HG02840 (cell line): ENCODE data around the gene GOLGA8B.
"Not testable (repeated sequence)": the region's sequence is repeated elsewhere in the genome, so short reads cannot be mapped to it uniquely, and the experiment has no call there.

Experiments
- ATAC-seq: cut with Tn5 transposase; IDR thresholded peaks from one replicate; pipeline ENCODE4 v1.9.1; 2021; ENCODE audit warnings: mild to moderate bottlenecking, moderate library complexity, moderate number of reproducible peaks; ENCODE audit not compliant: unreplicated experiment, low FRiP score

The GOLGA8B gene, protein sequence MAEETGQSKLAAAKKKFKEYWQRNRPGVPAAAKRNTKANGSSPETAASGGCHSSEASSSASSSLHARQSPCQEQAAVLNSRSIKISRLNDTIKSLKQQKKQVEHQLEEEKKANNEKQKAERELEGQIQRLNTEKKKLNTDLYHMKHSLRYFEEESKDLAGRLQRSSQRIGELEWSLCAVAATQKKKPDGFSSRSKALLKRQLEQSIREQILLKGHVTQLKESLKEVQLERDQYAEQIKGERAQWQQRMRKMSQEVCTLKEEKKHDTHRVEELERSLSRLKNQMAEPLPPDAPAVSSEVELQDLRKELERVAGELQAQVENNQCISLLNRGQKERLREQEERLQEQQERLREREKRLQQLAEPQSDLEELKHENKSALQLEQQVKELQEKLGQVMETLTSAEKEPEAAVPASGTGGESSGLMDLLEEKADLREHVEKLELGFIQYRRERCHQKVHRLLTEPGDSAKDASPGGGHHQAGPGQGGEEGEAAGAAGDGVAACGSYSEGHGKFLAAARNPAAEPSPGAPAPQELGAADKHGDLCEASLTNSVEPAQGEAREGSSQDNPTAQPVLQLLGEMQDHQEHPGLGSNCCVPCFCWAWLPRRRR

DNA sequence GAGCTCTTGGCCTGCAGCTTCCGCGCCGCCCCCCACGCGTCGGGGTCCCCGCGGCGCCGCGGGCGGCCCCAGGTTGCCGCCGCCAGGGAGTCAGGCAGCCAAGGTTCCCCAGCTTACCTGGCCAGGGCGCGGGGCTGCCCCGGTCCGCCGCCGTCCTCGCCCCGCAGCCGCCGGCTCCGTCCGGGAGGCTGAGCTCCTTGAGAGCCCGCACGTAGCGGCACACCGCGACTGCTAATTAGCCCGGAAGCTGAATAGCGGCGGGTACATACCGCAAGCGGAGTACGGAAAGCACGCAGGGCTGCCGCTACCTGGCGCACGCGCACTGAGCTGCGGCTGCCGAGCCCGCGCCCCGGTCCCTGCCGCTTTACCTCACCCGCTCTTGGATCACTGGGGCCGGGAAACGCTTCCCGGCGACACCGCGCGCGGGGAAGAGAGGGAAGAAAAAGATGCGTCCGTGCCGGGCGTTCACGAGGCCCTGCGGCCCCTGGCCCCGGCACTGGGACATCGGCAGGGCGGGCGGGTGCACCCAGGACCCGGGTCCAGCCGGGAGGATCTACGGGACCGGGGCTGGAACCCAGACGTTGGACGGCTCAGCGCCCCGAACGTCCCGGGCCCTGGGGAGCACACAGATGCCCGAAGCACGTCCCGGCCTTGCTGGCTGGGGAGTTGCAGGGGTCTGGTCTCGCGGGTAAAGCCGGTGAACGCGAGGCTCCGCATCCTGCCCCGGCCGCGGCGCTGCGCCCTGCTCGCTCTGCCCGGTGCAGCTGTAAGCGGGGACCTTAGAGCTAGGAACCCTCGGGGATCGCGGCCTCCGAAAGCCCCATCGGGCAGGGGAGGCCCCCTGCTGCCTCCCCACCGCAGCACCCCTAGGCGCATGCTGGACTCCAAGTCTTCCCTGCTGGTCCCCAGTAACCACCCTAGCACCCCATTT, at the start of gene GOLGA8B:
Gene GOLGA8B (minus strand): TSS at position 253 of the 931 bp plus-strand sequence. CDS start 47,739 bp downstream, outside the sequence.
- peak; percentile 72 for ATAC-seq

DNA sequence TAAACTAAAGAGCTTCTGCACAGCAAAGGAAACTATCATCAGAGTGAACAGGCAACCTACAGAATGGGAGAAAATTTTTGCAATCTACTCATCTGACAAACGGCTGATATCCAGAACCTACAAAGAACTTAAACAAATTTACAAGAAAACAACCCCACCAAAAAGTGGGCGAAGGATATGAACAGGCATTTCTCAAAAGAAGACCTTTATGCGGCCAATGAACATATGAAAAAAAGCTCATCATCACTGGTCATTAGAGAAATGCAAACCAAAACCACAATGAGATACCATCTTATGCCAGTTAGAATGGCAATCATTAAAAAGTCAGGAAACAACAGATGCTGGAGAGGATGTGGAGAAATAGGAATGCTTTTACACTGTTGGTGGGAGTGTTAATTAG, 49.7 kb upstream of the GOLGA8B start:
- ATAC-seq: not testable (repeated sequence)

DNA sequence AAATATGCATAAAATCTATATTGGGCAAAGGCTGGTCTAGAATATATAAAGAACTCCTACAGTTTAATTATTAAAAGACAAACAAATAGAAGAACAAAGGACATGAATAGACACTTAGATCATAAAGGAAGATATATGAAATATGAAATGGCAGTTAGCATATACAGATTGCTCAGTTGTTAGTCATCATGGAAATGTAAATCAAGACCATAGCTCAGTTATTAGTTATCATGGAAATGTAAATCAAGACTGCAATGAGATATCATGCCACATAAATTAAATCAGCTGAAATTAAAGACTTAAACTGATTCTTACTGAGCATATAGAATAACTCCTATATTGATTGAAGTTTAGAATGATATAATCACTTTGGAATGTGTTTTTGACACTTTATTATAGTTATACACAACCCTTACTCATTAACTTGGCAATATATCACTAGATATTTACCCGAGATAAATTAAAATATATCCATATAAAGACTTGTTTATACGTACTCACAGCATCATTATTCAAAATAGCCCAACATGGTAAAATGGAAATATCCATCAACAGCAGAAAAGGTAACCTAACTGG, 45.2 kb upstream of the GOLGA8B start:
- ATAC-seq: no peak

DNA sequence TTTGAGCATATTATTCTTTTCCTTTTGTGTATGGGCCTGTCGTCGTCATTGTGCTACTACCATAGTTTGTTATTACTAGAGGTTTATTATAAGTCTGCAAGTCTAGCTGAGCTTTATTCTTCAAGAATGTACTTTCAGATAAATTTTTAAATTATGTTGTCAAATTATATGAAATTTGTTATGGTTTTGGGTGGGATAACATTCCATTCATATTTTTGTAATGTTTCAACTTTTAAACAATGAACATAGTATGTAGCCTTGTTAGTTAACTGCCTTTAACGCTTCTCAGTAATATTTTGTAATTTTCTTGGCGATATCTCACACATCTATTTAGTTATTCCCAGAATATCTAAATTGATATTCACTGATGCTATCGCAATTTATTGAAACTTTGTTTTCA, 41.6 kb upstream of the GOLGA8B start:
- no peak for ATAC-seq

DNA sequence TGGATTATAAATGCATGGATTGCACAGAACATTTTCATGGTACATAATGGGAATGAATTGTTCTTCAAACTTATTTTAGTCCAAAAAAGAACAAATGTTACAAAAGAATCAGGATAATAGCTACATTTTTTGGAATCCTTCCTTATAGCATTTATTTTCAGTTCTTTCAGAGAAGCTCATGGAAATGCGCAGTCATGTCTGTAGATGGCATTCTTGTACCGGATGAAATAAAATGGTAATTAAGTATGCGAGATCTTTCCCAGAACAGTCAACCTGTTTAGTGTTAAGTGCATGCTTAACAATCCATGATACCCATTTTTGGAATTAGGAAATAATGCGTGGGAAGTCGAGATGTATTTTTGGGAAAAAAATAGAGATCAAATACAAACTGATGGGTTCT, 38.2 kb upstream of the GOLGA8B start:
- no peak for ATAC-seq

DNA sequence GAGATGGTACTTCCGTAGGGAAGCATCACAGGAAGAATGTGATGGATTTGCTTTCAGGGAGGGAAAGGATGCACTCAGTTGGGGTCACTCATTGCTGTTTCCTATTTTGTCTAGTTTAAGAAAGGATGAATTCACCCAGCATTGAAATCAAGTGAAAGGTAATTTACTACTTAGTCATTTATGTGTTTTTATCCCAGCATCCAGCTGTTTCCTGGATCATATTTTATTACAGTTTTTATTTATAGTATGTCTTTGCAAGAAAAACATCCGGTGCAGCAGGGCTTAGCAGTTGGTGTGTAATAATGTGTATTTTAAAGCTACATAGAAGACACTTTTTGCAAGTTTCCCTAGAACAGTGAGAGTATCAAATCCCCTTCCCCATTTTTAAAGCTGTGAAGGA, 37.4 kb upstream of the GOLGA8B start:
- no peak for ATAC-seq

DNA sequence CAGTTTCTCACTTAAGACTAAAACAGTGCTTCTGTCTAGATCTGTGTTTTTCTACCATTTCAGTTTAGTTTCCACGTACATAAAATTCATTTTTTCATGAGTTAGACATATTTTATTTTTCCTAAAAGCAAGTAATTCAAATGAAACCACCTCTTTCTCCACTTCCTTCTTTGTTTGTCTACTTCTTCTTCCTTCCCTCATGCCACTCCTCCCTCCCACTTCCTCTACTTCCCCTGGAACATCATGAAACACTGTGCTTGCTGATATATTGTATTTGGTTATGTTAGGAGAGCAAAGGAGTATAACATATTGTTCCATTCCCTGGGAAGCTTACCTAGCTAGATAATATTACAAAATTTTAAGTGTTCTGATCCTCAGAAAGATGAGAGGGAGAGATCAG, 36.7 kb upstream of the GOLGA8B start:
- ATAC-seq: no peak

DNA sequence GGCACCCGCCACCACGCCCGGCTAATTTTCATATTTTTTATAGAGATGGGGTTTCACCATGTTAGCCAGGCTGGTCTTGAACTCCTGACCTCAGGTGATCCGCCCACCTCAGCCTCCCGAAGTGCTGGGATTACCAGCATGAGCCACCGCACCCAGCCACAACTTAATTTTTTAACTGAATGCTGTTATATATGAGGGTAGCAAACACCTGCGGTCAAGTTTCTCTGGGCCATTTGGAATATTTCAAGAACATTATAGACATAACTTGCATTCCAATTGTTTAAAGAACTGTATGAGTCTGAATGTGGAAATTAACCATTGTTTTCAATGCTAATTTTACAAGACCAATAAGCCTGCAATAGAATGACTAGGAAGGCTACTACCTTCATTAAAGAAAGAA, 35.7 kb upstream of the GOLGA8B start:
- ATAC-seq: no peak

DNA sequence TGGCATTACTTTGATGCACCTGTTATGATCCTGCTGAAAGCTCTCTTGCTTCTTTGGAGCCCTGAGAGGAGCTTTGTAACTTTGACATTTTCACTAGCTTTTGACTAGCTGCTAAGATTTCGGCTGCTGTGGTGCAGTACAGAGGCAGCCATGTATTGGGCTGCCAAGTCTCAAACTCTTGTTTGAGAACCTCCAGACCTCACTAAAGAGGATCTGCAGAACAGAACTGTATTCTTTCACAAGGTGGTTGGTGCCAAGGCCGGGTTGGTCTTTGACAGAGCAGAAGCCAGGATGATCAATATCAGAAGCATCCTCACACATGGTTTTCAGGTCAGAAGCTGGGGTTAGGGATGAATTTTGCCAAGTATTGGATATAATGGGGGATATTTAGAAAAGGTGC, 34.6 kb upstream of the GOLGA8B start:
- ATAC-seq: no peak

DNA sequence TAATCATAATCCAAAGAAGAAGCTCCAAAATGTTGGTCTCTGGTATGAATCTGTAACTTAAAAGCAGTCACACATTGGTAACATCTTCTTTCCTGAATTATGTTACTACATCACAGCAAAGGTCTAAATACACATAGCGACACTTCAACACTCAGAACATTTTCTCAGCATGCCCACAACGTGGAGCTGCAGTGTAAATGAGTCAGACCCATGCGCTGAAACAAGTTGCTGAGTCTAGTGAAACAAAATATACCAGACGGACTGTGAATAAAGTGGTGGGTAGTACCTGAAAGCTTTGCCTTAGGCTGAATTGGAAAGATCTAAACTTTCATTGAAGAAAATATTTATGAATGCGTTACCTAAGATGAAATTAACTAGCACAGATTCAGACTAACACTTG, 33.2 kb upstream of the GOLGA8B start:
- ATAC-seq: no peak

DNA sequence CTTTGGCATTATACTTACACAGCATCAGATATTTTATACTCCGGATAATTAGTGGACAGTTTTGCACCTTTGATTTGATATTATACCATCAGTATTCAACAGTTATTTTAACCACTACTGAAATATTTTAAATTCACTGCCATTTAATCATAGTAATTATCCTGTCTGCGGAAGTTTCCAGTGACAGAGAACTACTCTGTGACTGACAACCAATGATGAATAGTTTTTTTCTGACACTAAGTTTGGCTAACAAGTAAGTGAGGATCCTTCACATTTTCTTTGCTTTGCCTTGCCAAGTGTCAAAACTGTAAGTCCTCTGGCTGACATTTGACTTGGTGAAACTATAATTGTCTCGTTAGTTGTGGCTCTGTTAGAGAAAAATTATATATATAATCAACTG, 30.5 kb upstream of the GOLGA8B start:
- ATAC-seq: no peak

DNA sequence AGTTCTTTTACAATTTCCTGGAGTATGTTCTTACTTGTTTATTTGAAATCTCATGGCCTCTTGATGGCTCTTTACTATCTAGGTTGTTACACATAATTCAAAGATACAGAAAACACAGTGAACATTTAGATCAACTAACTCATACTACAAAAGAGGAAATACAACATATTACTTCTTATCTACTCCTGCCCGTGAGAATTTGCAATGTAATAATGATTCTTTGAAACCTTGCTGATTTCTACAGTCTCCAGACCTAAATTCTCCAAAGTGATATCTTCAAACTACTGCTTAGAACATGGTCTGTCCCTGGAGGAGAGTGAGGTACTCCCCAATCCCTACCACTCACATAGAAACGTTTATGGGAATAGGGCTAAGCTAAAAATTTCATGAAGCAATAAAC, 29.9 kb upstream of the GOLGA8B start:
- no peak for ATAC-seq

DNA sequence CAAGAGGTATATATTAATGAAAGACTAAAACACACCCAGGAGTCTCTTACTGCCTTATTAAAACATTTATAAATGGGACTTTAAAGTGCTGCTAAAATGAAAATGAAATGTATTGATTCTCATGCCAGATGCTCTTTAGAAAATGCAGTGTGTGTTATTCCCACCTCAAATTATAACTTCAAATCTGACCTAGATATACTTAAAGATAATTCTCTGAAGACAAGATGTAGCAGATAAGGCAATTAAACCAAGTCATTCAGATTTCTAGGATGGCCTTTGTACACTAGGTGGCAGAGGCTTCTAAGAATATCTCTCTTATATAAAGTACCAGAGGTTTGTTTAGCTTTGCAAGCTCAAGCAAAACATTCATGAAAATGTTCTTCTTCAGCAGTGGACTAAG, 26.9 kb upstream of the GOLGA8B start:
- no peak for ATAC-seq

DNA sequence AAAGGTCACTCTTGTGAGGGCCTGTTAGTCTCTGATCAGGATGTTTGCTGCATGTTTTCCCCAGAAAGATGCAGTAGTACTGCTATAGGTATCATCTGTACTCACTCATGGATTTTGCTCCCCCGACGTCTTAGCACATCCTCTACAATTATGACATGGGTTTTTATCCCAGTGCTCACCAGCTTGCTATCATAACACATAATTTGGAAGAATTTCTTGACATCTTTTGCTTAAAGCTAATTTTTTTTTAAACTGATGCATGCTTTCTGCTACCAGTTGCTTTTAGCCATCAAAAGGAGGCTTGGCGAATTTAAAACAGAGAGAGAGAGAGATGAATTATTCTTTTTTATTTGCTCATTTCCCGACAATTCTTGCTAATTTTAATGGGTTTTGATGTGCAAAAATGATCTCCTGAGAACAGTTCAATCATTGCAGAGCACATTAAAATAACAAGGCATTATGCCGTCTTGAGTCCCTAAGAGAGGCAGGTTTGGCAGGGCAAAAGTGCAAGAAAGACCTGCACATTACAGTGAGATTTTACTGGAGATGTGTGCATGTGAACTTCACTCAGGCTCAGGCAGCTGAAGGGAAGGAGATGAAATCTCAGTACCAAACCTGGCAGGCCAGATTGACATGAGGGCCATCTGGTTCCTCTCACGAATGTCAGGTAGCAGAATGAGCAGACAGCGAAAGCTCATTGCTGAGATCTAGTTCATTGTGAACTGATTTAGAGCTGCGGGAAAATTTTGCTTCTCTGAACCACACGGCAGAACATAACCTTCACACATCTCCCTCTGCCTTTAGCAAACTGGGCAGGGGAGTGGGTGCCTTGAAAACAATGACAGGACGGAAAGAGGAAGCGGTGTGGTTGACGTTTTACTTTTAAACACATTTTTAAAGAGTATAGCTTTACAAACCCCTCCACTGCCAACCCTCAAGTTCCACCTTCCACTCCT, 25.9 kb upstream of the GOLGA8B start:
- ATAC-seq: no peak

DNA sequence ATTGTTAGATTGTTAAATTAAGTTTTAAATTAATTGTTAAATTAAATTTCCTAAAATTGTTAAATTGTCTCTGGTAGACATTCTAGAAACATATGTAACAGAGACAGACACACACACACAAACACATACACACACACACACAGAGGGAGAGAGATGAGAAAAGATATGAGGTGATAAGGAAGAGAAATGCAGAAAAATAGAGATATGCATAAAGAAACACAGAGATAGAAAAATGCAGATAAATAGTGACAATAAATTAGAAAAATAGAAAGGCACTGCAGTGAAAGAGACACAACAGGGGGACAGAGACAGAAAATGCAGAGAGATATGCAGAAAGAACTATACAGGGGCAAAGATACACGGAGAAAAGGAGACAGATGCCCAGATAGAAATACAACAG, 25.1 kb upstream of the GOLGA8B start:
- no peak for ATAC-seq

DNA sequence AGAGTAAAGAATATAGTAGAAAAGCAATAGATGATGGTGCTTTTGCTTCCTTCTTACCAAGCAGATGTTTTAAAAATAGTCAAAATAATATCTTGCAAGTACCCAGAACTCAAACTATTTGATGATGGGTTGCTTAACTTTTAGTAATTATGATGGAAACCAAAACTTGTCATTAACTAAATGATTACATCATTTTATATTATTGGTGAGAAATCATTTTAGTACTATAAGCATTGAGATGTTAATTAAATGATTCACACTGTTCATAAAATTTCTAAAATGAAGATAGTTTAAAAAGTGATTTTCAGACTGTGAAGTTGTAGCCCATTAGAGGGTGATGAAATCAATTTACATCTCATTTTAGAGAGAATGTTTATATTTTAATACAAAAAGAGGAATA, 24.4 kb upstream of the GOLGA8B start:
- ATAC-seq: no peak

DNA sequence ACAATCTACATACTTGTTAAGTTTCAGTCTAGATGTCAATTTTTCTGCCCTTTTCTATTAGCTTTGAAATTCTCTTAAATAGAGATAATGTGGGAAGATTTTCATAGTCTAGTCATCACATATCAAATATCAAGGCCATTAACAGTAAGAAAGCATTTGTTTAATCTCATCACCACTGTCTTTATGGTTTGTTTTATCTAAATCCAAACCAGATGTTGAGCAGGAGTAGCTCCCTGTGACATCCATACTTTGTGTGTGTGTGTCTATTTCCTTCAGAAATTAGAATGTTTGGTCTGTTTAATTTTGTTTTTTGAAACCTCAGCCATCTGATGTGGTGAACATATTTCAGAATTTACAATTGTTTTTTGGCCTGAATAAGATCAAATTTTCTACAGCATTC, 23.1 kb upstream of the GOLGA8B start:
- ATAC-seq: no peak

DNA sequence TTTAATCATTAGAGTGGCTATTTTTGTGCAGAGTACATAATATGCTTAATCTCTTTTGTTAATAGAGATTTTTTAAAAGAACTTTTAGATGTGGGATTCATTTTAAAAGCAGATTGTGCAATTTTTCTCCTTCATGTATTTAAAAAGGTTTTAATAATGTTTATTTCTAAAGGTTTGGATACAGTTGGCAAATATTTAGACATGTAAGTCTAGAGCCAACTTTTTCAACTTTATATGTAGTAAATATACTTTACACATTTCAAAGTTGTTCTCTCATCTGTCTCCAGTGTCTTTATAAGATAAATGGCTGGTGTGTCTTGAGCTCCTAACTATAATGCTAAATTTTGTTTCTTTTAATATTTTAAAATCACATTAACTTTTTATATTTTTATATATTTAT, 22.7 kb upstream of the GOLGA8B start:
- no peak for ATAC-seq

DNA sequence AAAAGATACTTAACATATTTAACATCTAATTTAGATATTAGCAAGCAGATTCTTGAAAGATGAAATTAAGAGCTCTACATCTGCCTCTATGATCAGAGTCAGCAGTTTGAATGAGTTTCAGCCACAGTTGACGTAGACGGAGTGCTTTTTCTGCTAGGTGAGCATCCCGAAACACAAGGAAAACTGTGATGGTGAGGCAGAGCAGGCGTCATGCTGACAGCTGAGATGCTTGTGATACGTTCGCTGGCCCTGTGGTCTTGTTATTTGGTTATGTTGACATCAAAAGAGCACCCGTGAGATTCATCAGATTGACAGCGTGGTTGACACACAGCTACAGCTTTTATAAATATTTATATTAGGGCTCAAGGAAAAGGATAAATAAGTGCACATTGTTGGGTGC, 19.6 kb upstream of the GOLGA8B start:
- ATAC-seq: no peak

DNA sequence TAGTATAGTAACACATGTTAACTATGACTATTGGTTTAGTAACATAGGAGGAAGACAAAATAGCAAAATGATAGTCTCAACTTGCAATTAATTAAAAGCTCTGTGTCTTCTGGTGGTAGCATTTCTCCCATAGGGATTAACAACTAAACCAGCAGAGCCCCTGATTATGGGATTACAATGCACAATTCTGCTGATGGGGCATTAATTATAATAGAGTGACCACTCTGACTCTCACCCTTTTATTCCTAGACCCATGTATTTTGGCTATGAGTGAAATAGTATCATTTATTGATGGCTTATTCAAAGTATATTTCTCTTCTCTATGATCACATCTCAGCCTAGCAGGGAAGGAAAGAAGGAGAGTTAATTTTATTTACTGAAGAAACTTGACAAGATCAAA, 17.5 kb upstream of the GOLGA8B start:
- ATAC-seq: no peak
